Ishikawa (cell line): ENCODE results near the gene MUC7.

Experiments
- CEBPB ChIP-seq: IDR thresholded peaks from 2 replicates; pipeline ENCODE4 v1.6.1; 2012
- CREB1 ChIP-seq: IDR thresholded peaks from 2 replicates; pipeline ENCODE4 v1.6.1; 2012; ENCODE audit warnings: low read depth
- EGR1 ChIP-seq: IDR thresholded peaks from 2 replicates; pipeline ENCODE4 v1.6.1; 2012
- EP300 ChIP-seq: IDR thresholded peaks from 2 replicates; pipeline ENCODE4 v1.6.1; 2012; ENCODE audit warnings: borderline replicate concordance
- FOXM1 ChIP-seq: IDR thresholded peaks from 2 replicates; pipeline ENCODE4 v1.6.1; 2012; ENCODE audit warnings: low read depth, borderline replicate concordance
- NFIC ChIP-seq: IDR thresholded peaks from 2 replicates; pipeline ENCODE4 v1.6.1; 2012
- RAD21 ChIP-seq: IDR thresholded peaks from 2 replicates; pipeline ENCODE4 v1.6.1; 2012; ENCODE audit warnings: low read depth
- TAF1 ChIP-seq: IDR thresholded peaks from 2 replicates; pipeline ENCODE4 v1.6.1; 2012; ENCODE audit warnings: low read depth, mild to moderate bottlenecking
- TCF12 ChIP-seq: IDR thresholded peaks from 2 replicates; pipeline ENCODE4 v1.6.1; 2012; ENCODE audit warnings: low read depth
- TEAD4 ChIP-seq: IDR thresholded peaks from 2 replicates; pipeline ENCODE4 v1.6.1; 2012
- YY1 ChIP-seq: IDR thresholded peaks from 2 replicates; pipeline ENCODE4 v1.6.1; 2012; ENCODE audit warnings: low read depth
- ZBTB7A ChIP-seq: IDR thresholded peaks from 2 replicates; pipeline ENCODE4 v1.6.1; 2012; ENCODE audit warnings: low read depth
- TF ChIP-seq, protein P1 (sequence below): IDR thresholded peaks from 2 replicates; pipeline ENCODE4 v1.6.1; 2012
- TF ChIP-seq, protein P2 (sequence below): IDR thresholded peaks from 2 replicates; pipeline ENCODE4 v1.6.1; 2012; ENCODE audit warnings: low read depth, mild to moderate bottlenecking
- TF ChIP-seq, protein P3 (sequence below): IDR thresholded peaks from 2 replicates; pipeline ENCODE4 v1.6.1; 2012

MUC7 gene

DNA sequence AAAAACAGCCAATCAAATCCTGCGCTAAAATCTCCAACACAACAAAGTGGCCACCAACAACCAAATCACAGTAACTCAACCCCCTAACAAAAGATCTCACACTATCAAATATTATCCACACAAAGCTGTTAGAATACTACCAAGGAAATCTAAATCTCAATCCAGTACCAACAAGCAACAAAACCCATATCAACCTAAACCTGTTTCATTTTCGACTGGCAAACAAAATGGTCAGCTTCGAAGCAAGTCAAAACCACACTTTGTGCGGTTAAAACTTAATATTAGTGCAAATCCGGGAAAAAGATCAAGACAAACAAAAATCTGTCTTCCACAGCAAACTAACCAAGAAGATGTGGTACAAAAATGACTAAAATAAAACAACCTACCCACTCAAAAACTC, 28.7 kb upstream of the MUC7 start:
- TF ChIP-seq ZBTB7A (no peak), TCF12 (no peak), EP300 (no peak), EGR1 (no peak), YY1 (no peak)
- TF ChIP-seq, protein P1, sequence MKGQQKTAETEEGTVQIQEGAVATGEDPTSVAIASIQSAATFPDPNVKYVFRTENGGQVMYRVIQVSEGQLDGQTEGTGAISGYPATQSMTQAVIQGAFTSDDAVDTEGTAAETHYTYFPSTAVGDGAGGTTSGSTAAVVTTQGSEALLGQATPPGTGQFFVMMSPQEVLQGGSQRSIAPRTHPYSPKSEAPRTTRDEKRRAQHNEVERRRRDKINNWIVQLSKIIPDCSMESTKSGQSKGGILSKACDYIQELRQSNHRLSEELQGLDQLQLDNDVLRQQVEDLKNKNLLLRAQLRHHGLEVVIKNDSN: no peak

- TF ChIP-seq, protein P2, sequence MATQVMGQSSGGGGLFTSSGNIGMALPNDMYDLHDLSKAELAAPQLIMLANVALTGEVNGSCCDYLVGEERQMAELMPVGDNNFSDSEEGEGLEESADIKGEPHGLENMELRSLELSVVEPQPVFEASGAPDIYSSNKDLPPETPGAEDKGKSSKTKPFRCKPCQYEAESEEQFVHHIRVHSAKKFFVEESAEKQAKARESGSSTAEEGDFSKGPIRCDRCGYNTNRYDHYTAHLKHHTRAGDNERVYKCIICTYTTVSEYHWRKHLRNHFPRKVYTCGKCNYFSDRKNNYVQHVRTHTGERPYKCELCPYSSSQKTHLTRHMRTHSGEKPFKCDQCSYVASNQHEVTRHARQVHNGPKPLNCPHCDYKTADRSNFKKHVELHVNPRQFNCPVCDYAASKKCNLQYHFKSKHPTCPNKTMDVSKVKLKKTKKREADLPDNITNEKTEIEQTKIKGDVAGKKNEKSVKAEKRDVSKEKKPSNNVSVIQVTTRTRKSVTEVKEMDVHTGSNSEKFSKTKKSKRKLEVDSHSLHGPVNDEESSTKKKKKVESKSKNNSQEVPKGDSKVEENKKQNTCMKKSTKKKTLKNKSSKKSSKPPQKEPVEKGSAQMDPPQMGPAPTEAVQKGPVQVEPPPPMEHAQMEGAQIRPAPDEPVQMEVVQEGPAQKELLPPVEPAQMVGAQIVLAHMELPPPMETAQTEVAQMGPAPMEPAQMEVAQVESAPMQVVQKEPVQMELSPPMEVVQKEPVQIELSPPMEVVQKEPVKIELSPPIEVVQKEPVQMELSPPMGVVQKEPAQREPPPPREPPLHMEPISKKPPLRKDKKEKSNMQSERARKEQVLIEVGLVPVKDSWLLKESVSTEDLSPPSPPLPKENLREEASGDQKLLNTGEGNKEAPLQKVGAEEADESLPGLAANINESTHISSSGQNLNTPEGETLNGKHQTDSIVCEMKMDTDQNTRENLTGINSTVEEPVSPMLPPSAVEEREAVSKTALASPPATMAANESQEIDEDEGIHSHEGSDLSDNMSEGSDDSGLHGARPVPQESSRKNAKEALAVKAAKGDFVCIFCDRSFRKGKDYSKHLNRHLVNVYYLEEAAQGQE: no peak
- TF ChIP-seq EP300 (no peak), CEBPB (no peak), NFIC (no peak), YY1 (no peak), RAD21 (no peak), FOXM1 (no peak), ZBTB7A (no peak), EGR1 (no peak), CREB1 (no peak), TAF1 (no peak), TCF12 (no peak), TEAD4 (no peak)
- TF ChIP-seq, protein P1: no peak
- TF ChIP-seq, protein P3, sequence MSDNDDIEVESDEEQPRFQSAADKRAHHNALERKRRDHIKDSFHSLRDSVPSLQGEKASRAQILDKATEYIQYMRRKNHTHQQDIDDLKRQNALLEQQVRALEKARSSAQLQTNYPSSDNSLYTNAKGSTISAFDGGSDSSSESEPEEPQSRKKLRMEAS: no peak
Observed at GRCh38 chr4:70449220-70449619, 22.8 kb upstream of the MUC7 start.

- TF ChIP-seq YY1 (no peak), FOXM1 (no peak), TCF12 (no peak), CREB1 (no peak), TEAD4 (no peak), EGR1 (no peak), NFIC (no peak), CEBPB (no peak), ZBTB7A (no peak)
- TF ChIP-seq, protein P2: no peak
- TF ChIP-seq, protein P3: no peak
- TF ChIP-seq, protein P1: no peak
Observed at GRCh38 chr4:70452946-70453345, 19.1 kb upstream of the MUC7 start.

DNA sequence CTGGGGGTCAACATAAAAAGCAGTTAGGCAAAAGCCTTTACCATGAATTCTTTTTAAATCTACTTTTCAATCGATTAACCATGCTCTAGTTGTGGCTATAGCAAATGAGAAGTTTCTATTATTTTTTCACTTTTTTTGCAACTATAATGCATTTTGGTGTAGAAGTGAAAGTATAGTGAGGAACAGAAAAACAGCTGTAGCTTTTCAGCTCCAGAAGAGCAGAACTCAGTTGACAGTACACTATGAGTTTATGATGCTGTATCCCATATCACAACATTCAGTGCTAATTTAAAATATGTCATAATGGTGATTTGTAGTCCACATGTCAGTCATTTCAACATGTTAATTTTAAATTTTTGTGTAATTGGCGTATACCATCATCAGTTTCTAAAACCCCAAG, 8.7 kb upstream of the MUC7 start:
- TF ChIP-seq, protein P1: no peak
- TF ChIP-seq FOXM1 (no peak), CREB1 (no peak), EP300 (no peak), CEBPB (no peak), TCF12 (no peak), RAD21 (no peak), NFIC (no peak), YY1 (no peak), ZBTB7A (no peak), TAF1 (no peak)
- TF ChIP-seq, protein P2: no peak
- TF ChIP-seq, protein P3: no peak
